COR-L47 (cell line): ENCODE data around the gene DYSF.

Experiments
- DNase-seq: peaks from one replicate; lab custom pipeline; 2025; lab: John Stamatoyannopoulos, UW

DYSF gene

GRCh38 chr2:71614976-71615766 is 161.8 kb downstream of the DYSF start:
- no peak for DNase-seq

GRCh38 chr2:71615767-71616730 is 162.7 kb downstream of the DYSF start:
- DNase-seq: no peak

GRCh38 chr2:71617266-71617665 is 163.9 kb downstream of the DYSF start:
- no peak for DNase-seq

GRCh38 chr2:71618327-71619113 is 165.2 kb downstream of the DYSF start:
- no peak for DNase-seq

GRCh38 chr2:71619230-71619741 is 165.9 kb downstream of the DYSF start:
- DNase-seq: no peak

GRCh38 chr2:71620116-71620515 is 166.8 kb downstream of the DYSF start:
- no peak for DNase-seq

- no peak for DNase-seq
Observed at GRCh38 chr2:71620851-71621251, 167.5 kb downstream of the DYSF start.

GRCh38 chr2:71629273-71629672 is 175.9 kb downstream of the DYSF start:
- no peak for DNase-seq

- no peak for DNase-seq
Observed at GRCh38 chr2:71629771-71630453, 176.6 kb downstream of the DYSF start.

- no peak for DNase-seq
Observed at GRCh38 chr2:71630454-71631328, 177.3 kb downstream of the DYSF start.

GRCh38 chr2:71631411-71631931 is 178.1 kb downstream of the DYSF start:
- no peak for DNase-seq

GRCh38 chr2:71633086-71633485 is 179.7 kb downstream of the DYSF start:
- no peak for DNase-seq

- DNase-seq: no peak
Observed at GRCh38 chr2:71634567-71634966, 181.2 kb downstream of the DYSF start.

- DNase-seq: no peak
Observed at GRCh38 chr2:71635798-71636197, 182.4 kb downstream of the DYSF start.

- DNase-seq: no peak
Observed at GRCh38 chr2:71637168-71637567, 183.8 kb downstream of the DYSF start.

GRCh38 chr2:71637736-71638135 is 184.4 kb downstream of the DYSF start:
- no peak for DNase-seq

GRCh38 chr2:71639735-71640134 is 186.4 kb downstream of the DYSF start:
- no peak for DNase-seq

GRCh38 chr2:71640489-71640888 is 187.1 kb downstream of the DYSF start:
- DNase-seq: no peak

GRCh38 chr2:71643674-71644357 is 190.5 kb downstream of the DYSF start:
- DNase-seq: no peak

- no peak for DNase-seq
Observed at GRCh38 chr2:71646028-71646427, 192.7 kb downstream of the DYSF start.
